Measurements from ENCODE around the gene KLC1.

Gene KLC1

GRCh38 chr14:103729496-103730448 lies 100.8 kb downstream of the KLC1 start:
- no peak overlapping the region for H3K4me3 ChIP-seq (replicated peaks; ENCODE audit: low read depth, low read length)
- TF ChIP-seq CTCF (IDR thresholded peaks at IDR 0.05; ENCODE audit: low read depth, low read length, missing control alignments), result no peak
- DNase-seq (ENCODE audit: extremely low read depth, low read depth), result no peak

- DNase-seq (ENCODE audit: extremely low read depth, low read depth), result no peak
- no peak overlapping the region for H3K4me3 ChIP-seq (replicated peaks; ENCODE audit: low read depth, low read length)
- peak; percentile 12 for TF ChIP-seq CTCF (IDR thresholded peaks at IDR 0.05; ENCODE audit: low read depth, low read length, missing control alignments)
These were observed 101.6 kb downstream of the KLC1 start for GRCh38 chr14:103730490-103731035.

- no peak for DNase-seq (ENCODE audit: extremely low read depth, low read depth)
- no peak for TF ChIP-seq CTCF (IDR thresholded peaks at IDR 0.05; ENCODE audit: low read depth, low read length, missing control alignments)
- no peak overlapping the region for H3K4me3 ChIP-seq (replicated peaks; ENCODE audit: low read depth, low read length)
These were observed 102.5 kb downstream of the KLC1 start for GRCh38 chr14:103731481-103731880.

GRCh38 chr14:103731916-103732867 lies 103.2 kb downstream of the KLC1 start:
- no peak for DNase-seq (ENCODE audit: extremely low read depth, low read depth)
- no peak for TF ChIP-seq CTCF (IDR thresholded peaks at IDR 0.05; ENCODE audit: low read depth, low read length, missing control alignments)
- H3K4me3 ChIP-seq (replicated peaks; ENCODE audit: low read depth, low read length), result no peak overlapping the region

- DNase-seq (ENCODE audit: extremely low read depth, low read depth), result no peak
- H3K4me3 ChIP-seq (replicated peaks; ENCODE audit: low read depth, low read length), result no peak overlapping the region
- no peak for TF ChIP-seq CTCF (IDR thresholded peaks at IDR 0.05; ENCODE audit: low read depth, low read length, missing control alignments)
These were observed 104.0 kb downstream of the KLC1 start for GRCh38 chr14:103732868-103733620.

GRCh38 chr14:103733651-103734050 lies 104.6 kb downstream of the KLC1 start:
- DNase-seq (ENCODE audit: extremely low read depth, low read depth), result no peak
- TF ChIP-seq CTCF (IDR thresholded peaks at IDR 0.05; ENCODE audit: low read depth, low read length, missing control alignments), result no peak
- no peak overlapping the region for H3K4me3 ChIP-seq (replicated peaks; ENCODE audit: low read depth, low read length)

Measured in HFF-Myc (cell line).